Keratinocyte (primary cell): Measurements from ENCODE around the gene PCGF2. TPM values are rescaled to one million over a fixed set of nuclear protein-coding genes. Genes with fewer than 3 reads are reported as not detected.
A peak's percentile ranks its signal among the peaks of the same experiment; 100 is the strongest.

Experiments
- DNase-seq: peaks from one replicate; pipeline ENCODE4 v3.0.0-alpha.2; 2011; ENCODE audit warnings: low read depth, missing footprints, low spot score
- FAIRE-seq: peaks from 2 replicates; lab custom pipeline; 2011; peaks lifted over from hg19 to GRCh38; lab: Jason Lieb, UNC
- H2AFZ ChIP-seq: 2 replicates; pipeline ENCODE4 v1.6.0; 2012; ENCODE audit warnings: low read length, control low read depth, inconsistent platforms; ENCODE audit not compliant: control insufficient read depth
- H3K27ac ChIP-seq: 2 replicates; pipeline ENCODE4 v1.5.1; 2011; ENCODE audit warnings: low read length; ENCODE audit not compliant: control insufficient read depth, insufficient read depth
- H3K27me3 ChIP-seq: 3 replicates; pipeline ENCODE4 v1.6.0; 2011; ENCODE audit warnings: low read length; ENCODE audit not compliant: control insufficient read depth, insufficient read depth; ENCODE audit errors: extremely low read depth
- H3K36me3 ChIP-seq, 2 experiments: 2 replicates in 1 of 2; 3 replicates in 1 of 2; pipeline ENCODE4 v1.5.1; 2011; ENCODE audit warnings: low read length in 2 of 2, mild to moderate bottlenecking in 1 of 2; ENCODE audit not compliant: control insufficient read depth in 2 of 2, insufficient read depth in 2 of 2; ENCODE audit errors: extremely low read depth in 1 of 2
- H3K4me1 ChIP-seq: 3 replicates; pipeline ENCODE4 v1.5.1; 2011; ENCODE audit warnings: low read length; ENCODE audit not compliant: control insufficient read depth, insufficient read depth; ENCODE audit errors: extremely low read depth
- H3K4me2 ChIP-seq: 3 replicates; pipeline ENCODE4 v1.6.0; 2011; ENCODE audit warnings: low read depth, low read length; ENCODE audit not compliant: control insufficient read depth, insufficient read depth; ENCODE audit errors: extremely low read depth
- H3K4me3 ChIP-seq, 3 experiments: fragments of 200-600 bp in 1 of 3; sonication (generic) in 1 of 3; 2 replicates in 2 of 3; 3 replicates in 1 of 3; pipeline ENCODE4 v1.5.1; 2011 to 2016; ENCODE audit warnings: low read length in 3 of 3, mild to moderate bottlenecking in 3 of 3, control low read depth in 2 of 3, inconsistent platforms in 1 of 3, low read depth in 1 of 3, mixed read lengths in 1 of 3, mixed run types in 1 of 3, moderate library complexity in 1 of 3; ENCODE audit not compliant: control insufficient read depth in 2 of 3, insufficient read depth in 2 of 3; ENCODE audit errors: extremely low read depth in 1 of 3
- H3K79me2 ChIP-seq: 2 replicates; pipeline ENCODE4 v1.6.0; 2012; ENCODE audit warnings: low read length; ENCODE audit not compliant: control insufficient read depth, insufficient read depth
- H3K9ac ChIP-seq: 3 replicates; pipeline ENCODE4 v1.6.0; 2011; ENCODE audit warnings: low read length; ENCODE audit not compliant: control insufficient read depth, insufficient read depth; ENCODE audit errors: extremely low read depth
- H3K9me1 ChIP-seq: 3 replicates; pipeline ENCODE4 v1.6.0; 2011; ENCODE audit warnings: low read length; ENCODE audit not compliant: control insufficient read depth, insufficient read depth; ENCODE audit errors: extremely low read depth
- H3K9me3 ChIP-seq: 2 replicates; pipeline ENCODE4 v1.5.1; 2012; ENCODE audit warnings: low read depth, low read length; ENCODE audit not compliant: control insufficient read depth
- H4K20me1 ChIP-seq: 3 replicates; pipeline ENCODE4 v1.6.0; 2011; ENCODE audit warnings: low read length; ENCODE audit not compliant: control insufficient read depth, insufficient read depth; ENCODE audit errors: extremely low read depth
- EZH2 ChIP-seq: IDR thresholded peaks from one replicate; pipeline ENCODE4 v1.6.1; 2012; ENCODE audit warnings: inconsistent platforms, mild to moderate bottlenecking, low read length, moderate library complexity
- dilution Hi-C: fragments of 300-500 bp; cut with MboI; formaldehyde crosslinking; loops from one replicate; pipeline ENCODE4 v1.7.0; 2020; ENCODE audit warnings: low sequenced_read_pairs; ENCODE audit not compliant: extremely low pct_ligation_motif_present
- polyA plus RNA-seq, 5 experiments: library from polyadenylated mRNA; depleted of rRNA in 3 of 5; stranded (reverse) in 3 of 5; stranded (forward) in 1 of 5; unstranded in 1 of 5; fragments of >200 nt; gene quantifications; 1 replicate in 1 of 5; 2 replicates in 3 of 5; 3 replicates in 1 of 5; pipeline versions ENCODE4 v1.2.1 to v1.2.3, GENCODE V29; 2011 to 2012; ENCODE audit warnings: missing spikeins in 2 of 5, low read depth in 1 of 5, low replicate concordance in 1 of 5
- TF ChIP-seq, protein P1 (sequence below), 3 experiments: IDR thresholded peaks in 1 of 3; conservative IDR thresholded peaks in 1 of 3; optimal IDR thresholded peaks in 1 of 3; 2 replicates in 2 of 3; 3 replicates in 1 of 3; pipeline versions ENCODE3 to v1.5.1; 2011; ENCODE audit warnings: low read length in 3 of 3, mild to moderate bottlenecking in 3 of 3, moderate library complexity in 2 of 3, control low read depth in 1 of 3, inconsistent platforms in 1 of 3; ENCODE audit not compliant: insufficient read depth in 2 of 3; ENCODE audit errors: extremely low read depth in 1 of 3

The PCGF2 gene
- polyA plus RNA-seq, 1 donor (not counting 4 experiments of a cell fraction or from before 2014, with no cell fraction given) = 4.1 TPM

DNA sequence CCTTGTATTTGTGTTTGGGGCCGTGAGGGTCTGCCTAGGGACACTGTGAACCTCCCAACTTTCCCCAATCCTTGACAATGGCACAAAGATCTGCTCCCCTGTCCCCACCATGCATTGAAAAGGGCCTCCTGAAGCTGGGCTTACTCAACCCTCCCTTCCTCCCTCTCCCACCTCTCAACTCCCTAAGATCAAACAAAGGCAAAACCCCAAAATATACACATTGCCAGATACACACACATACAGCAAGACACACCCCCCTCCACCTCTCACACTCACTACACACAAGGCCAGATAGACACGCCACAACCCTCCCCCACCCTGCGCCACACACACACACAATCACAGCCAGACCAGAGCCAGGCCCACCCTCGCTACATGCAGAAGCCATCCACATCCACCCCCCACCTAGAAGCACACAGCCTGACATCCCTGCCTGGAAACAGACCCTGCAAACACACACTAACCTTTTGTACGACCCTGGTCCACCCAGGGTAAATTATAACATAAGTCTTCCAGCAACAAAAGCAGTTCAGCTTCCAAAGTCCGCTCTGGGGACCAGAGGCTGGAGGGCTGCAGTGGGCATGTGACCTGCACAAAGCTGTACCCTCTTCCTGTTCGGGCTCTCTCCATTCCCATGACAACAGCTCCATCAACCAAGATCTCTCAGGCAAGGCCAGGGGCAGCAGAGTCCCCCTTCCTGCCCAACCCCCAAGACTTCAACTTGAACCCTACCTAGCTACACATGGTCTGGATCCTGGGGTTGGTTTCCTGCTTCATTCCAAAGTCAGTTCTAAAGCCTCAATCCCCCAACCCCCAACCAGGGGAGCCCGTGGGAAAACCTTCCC is 1.9 kb downstream of the PCGF2 start:
- H3K36me3 ChIP-seq = no peaks in the 10 kb centered on the region
- H3K79me2 ChIP-seq = peaks cover 58% of the 10 kb centered on the region
- dilution Hi-C loops = no loop called here
- H3K9ac ChIP-seq = no peak overlapping the region
- no peak for TF ChIP-seq EZH2
- TF ChIP-seq, protein P1, sequence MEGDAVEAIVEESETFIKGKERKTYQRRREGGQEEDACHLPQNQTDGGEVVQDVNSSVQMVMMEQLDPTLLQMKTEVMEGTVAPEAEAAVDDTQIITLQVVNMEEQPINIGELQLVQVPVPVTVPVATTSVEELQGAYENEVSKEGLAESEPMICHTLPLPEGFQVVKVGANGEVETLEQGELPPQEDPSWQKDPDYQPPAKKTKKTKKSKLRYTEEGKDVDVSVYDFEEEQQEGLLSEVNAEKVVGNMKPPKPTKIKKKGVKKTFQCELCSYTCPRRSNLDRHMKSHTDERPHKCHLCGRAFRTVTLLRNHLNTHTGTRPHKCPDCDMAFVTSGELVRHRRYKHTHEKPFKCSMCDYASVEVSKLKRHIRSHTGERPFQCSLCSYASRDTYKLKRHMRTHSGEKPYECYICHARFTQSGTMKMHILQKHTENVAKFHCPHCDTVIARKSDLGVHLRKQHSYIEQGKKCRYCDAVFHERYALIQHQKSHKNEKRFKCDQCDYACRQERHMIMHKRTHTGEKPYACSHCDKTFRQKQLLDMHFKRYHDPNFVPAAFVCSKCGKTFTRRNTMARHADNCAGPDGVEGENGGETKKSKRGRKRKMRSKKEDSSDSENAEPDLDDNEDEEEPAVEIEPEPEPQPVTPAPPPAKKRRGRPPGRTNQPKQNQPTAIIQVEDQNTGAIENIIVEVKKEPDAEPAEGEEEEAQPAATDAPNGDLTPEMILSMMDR (optimal IDR thresholded peaks at IDR 0.05 in 1 of 3, IDR thresholded peaks at IDR 0.05 in 1 of 3, conservative IDR thresholded peaks at IDR 0.05 in 1 of 3; ENCODE audit: extremely low read depth in 1 of 3, insufficient read depth in 2 of 3, low read length in 3 of 3) = no peak
- peak overlapping the region; percentile 94 for H3K4me2 ChIP-seq
- DNase-seq (no peak), FAIRE-seq (no peak)
- no peaks in the 10 kb centered on the region for H3K9me3 ChIP-seq
- H3K4me3 ChIP-seq = peak overlapping the region; percentile 87 to 95 (median 90)
- no peak overlapping the region for H2AFZ ChIP-seq
- H3K27ac ChIP-seq = no peak overlapping the region
- peaks cover 7% of the 10 kb centered on the region for H3K9me1 ChIP-seq
- no peaks in the 10 kb centered on the region for H3K27me3 ChIP-seq
- peaks cover 40% of the 10 kb centered on the region for H3K4me1 ChIP-seq
- H4K20me1 ChIP-seq = peaks cover 6% of the 10 kb centered on the region

DNA sequence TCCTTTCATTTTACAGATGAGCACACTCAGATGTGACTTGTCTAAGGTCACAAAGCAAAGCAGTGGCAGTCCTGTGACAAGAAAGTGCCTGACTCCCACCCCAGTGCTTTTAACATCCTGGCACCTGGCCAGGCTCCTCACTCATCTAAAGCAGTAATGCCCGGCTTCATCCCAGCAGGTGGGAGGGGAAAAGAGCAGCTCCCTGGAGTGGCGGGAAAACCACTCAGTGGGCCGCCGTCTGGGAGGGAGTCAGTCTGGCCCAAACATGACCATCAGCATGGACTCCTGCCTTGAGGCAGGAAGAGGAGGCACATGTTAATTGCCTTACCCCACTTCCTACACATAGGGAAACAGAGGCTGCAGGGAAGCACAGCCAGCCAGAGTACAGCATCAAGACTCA is 2.6 kb downstream of the PCGF2 start:
- DNase-seq (no peak), FAIRE-seq (no peak)
- Histone ChIP-seq H3K9ac (no peak overlapping the region), H3K4me3 (no peak overlapping the region), H3K9me1 (peaks cover 7% of the 10 kb centered on the region), H4K20me1 (peaks cover 6% of the 10 kb centered on the region), H3K27me3 (no peaks in the 10 kb centered on the region), H3K79me2 (peaks cover 64% of the 10 kb centered on the region), H3K4me2 (no peak overlapping the region), H2AFZ (no peak overlapping the region), H3K4me1 (peaks cover 35% of the 10 kb centered on the region), H3K9me3 (no peaks in the 10 kb centered on the region), H3K36me3 (no peaks in the 10 kb centered on the region), H3K27ac (no peak overlapping the region)
- dilution Hi-C loops = no loop called here
- no peak for TF ChIP-seq EZH2
- TF ChIP-seq, protein P1 (optimal IDR thresholded peaks at IDR 0.05 in 1 of 3, IDR thresholded peaks at IDR 0.05 in 1 of 3, conservative IDR thresholded peaks at IDR 0.05 in 1 of 3; ENCODE audit: extremely low read depth in 1 of 3, insufficient read depth in 2 of 3, low read length in 3 of 3) = no peak
